ENCODE results near the gene TOMM70.

- TF ChIP-seq CTCF (IDR thresholded peaks at IDR 0.05): no peak
- TF ChIP-seq POLR2A (IDR thresholded peaks at IDR 0.05): no peak
- TF ChIP-seq POLR2AphosphoS5 (IDR thresholded peaks at IDR 0.05): no peak
- no peak for TF ChIP-seq EP300 (IDR thresholded peaks at IDR 0.05)
Observed at GRCh38 chr3:100443690-100444089, 42.8 kb upstream of the TOMM70 start.
